Transverse colon (tissue), 3 donors: ENCODE results near the gene COLEC12.

Experiments
- CTCF ChIP-seq, 5 experiments: fragments of 200-600 bp in 3 of 5; fragments of 450-650 bp in 2 of 5; sonication (generic) in 3 of 5; IDR thresholded peaks; 1 replicate in 2 of 5; 2 replicates in 3 of 5; pipeline ENCODE4 v1.5.1; 2016 to 2017; ENCODE audit warnings: antibody characterized with exemption in 5 of 5, inconsistent platforms in 3 of 5, mild to moderate bottlenecking in 2 of 5, moderate library complexity in 1 of 5
- EP300 ChIP-seq: sonication (generic); formaldehyde crosslinking; IDR thresholded peaks from one replicate; pipeline ENCODE4 v1.6.1; 2017; ENCODE audit warnings: antibody characterized with exemption, low read depth

GRCh38 chr18:489244-490023 lies 11.1 kb downstream of the COLEC12 start:
- TF ChIP-seq CTCF (IDR thresholded peaks at IDR 0.05) = no peak
- no peak for TF ChIP-seq EP300
